GM13977 (cell line): ENCODE measurements around the gene ESRRG.

Experiments
- DNase-seq: peaks from one replicate; pipeline ENCODE4 v3.0.0; 2012; ENCODE audit warnings: low spot score
- CTCF ChIP-seq: IDR thresholded peaks from 2 replicates; pipeline ENCODE4 v1.5.1; 2012; ENCODE audit warnings: mild to moderate bottlenecking, control low read depth; ENCODE audit not compliant: insufficient read depth; ENCODE audit errors: extremely low read depth, missing control alignments
- in situ Hi-C: fragments of 300-500 bp; cut with MboI; formaldehyde crosslinking; loops from one replicate; pipeline ENCODE4 v1.12.0; 2022; ENCODE audit warnings: low sequenced_read_pairs, low pct_unique_long_range_greater_than_20kb, mixed read lengths, inconsistent platforms; ENCODE audit not compliant: unreplicated experiment

The ESRRG gene

GRCh38 chr1:216750961-216751360 lies 27.7 kb upstream of the ESRRG start:
- DNase-seq: no peak
- in situ Hi-C loops: no loop called here
- no peak for TF ChIP-seq CTCF

- TF ChIP-seq CTCF: peak; percentile 52
- in situ Hi-C loops: no loop called here
- DNase-seq: no peak
Observed at GRCh38 chr1:216750031-216750627, 26.9 kb upstream of the ESRRG start.

- DNase-seq: no peak
- in situ Hi-C loops: no loop called here
- TF ChIP-seq CTCF: no peak
Observed at GRCh38 chr1:216749232-216749631, 26.0 kb upstream of the ESRRG start.

GRCh38 chr1:216742625-216743024 lies 19.4 kb upstream of the ESRRG start:
- in situ Hi-C loops: no loop called here
- no peak for DNase-seq
- peak; percentile 25 for TF ChIP-seq CTCF

- TF ChIP-seq CTCF: no peak
- DNase-seq: no peak
- in situ Hi-C loops: no loop called here
Observed at GRCh38 chr1:216740331-216740730, 17.1 kb upstream of the ESRRG start.

- no peak for DNase-seq
- no peak for TF ChIP-seq CTCF
- in situ Hi-C loops: no loop called here
Observed at GRCh38 chr1:216739793-216740192, 16.6 kb upstream of the ESRRG start.

- no peak for TF ChIP-seq CTCF
Observed at GRCh38 chr1:216732121-216732520, 8.9 kb upstream of the ESRRG start.

More at GRCh38 chr1:216732121-216732520, 8.9 kb upstream of the ESRRG start:
- DNase-seq: no peak
- in situ Hi-C loops: no loop called here
